Measurements from ENCODE around the gene MAP3K14. TPM values are rescaled to one million over a fixed set of nuclear protein-coding genes. Genes with fewer than 3 reads are reported as not detected.

Gene MAP3K14
- total RNA-seq, 2 donors from 2014 or later, result 13.0 to 13.3 TPM

DNA sequence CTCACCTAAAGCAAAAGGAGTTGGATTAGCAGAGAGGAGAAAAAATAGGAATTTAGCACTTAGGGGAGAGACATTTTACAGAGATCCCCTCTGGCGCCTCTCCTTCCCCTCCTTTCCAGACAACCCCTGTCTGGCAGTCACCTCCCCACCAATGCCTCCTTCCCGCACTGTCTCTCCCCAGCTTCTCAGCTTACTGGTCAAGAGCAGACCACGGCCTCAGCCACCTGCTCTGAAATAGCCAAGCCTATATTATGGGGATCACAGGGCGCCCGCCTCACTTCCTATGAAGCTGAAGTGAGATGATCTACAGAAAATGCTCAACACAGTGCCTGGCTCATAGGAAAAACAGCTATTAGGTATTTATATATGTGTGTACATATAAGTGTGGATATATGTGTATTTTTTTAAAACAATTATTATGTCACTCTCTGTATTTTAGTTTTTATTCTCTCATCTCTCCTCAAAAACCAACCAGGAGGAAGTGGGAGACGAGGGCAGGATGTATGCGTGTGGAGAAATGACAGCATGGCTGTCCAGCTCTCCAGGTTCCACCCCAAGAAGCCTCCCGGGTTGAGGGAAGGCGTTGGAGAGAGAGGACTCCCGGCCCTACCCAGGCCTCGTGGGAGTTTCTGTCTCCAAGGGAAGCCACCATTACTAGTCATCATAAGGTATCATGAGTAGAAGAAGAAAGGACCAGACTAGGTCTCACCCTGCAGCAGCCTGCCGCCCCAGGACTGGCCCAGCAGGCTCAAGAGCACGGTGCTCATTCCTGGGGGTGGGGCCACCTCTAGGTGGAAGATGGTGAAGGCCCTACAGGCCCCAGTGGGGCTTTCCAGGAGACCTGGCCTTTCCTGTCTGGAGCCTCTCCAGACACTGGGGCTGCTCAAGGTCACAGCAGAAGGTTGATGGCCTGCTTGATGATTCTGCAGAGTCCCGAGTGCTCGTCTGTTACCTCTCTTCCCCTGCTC is 27.2 kb downstream of the MAP3K14 start:
- intact Hi-C loops (cut with DNase I, micrococcal nuclease), result no loop called here
- DNase-seq, result no peak
- no peak for ATAC-seq

DNA sequence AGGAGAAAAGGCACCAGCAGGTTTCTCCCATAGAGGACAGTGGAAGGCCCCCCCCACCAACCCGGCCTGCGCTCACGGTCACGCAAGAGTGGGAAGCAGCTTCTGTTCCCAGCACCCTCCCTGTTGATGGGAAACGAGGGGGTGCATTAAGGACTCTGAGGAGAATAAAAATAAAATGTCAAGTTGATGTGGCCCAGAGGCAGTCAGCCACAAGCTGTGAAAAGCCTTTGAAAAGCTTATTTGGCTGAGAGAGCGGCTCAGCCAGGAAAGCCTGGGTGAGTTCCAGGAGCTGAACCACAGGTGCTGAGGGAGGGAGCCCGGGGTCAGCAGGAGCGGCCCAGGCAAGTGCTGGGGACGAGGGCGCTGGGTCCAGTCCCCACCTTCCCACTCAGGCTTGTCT is 28.0 kb downstream of the MAP3K14 start:
- DNase-seq (peak in 1 of 2 donors; percentile 69), ATAC-seq (no peak)
- intact Hi-C loops (cut with DNase I, micrococcal nuclease), result no loop called here

DNA sequence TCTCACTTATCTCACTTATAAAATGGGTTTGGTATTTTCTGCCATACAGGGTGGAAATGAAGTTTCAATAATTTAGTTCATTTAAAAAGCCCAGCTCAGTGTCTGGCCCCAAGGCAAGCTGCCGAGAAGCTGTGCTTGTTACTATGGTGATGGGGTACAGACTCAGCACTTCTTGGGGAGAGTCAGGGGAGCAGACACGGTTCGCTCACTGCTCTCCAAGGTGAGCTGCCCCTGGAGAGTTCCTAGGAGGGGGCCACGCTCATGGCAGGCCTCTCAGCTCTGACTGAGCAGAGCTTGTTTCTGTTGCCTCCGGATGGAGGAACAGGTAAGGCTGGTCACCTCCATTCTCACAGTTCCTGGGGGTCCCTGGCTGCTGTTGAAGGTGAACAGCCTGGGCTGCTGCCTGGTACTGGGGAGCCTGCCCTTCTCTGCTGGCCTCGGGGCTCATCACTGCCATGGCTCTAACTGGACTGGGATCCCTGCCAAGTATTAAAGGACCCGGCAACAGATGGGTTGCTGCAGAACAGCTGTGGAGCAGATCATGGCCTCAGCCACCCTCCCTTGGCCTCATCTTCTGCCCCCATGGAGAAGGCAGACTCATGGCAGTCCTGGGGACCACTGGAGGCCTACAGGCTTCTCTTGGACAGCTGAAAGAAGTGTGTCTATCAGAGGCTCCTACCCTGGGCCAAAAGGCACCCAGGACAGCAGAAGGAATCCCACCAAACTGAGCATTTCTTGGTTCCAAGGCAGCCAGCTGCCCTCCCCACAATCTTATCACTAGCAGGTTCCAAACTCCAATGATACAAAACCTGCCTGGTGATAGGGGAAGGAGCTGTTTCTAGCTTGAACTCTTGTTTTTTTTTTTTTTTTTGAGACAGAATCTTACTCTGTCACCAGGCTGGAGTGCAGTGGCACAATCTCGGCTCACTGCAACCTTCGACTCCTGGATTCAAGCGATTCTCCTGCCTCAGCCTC is 29.0 kb downstream of the MAP3K14 start:
- DNase-seq, result no peak
- ATAC-seq, result peak; percentile 45
- intact Hi-C loops (cut with DNase I, micrococcal nuclease), result no loop called here

DNA sequence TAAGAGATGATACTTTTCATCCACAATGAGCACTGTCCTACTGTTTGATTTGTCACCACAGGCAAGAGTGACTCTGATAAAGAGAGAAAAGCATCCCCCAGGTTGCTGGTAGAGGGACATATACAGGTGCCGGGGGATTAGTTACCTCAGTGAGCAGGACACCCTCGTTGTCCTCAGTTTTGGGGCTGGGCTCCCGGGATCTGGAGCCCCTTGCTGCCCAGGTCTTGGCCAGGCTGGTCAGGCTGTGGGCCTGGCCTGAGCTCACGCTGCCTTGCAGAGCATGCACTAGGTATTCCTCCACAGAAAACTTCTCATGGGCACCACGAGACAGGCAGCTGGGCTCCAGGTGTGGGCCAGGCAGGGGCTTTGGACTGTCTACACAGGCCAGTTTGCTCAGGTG is 30.5 kb downstream of the MAP3K14 start:
- ATAC-seq (no peak), DNase-seq (no peak)
- intact Hi-C loops (cut with DNase I, micrococcal nuclease), result no loop called here

DNA sequence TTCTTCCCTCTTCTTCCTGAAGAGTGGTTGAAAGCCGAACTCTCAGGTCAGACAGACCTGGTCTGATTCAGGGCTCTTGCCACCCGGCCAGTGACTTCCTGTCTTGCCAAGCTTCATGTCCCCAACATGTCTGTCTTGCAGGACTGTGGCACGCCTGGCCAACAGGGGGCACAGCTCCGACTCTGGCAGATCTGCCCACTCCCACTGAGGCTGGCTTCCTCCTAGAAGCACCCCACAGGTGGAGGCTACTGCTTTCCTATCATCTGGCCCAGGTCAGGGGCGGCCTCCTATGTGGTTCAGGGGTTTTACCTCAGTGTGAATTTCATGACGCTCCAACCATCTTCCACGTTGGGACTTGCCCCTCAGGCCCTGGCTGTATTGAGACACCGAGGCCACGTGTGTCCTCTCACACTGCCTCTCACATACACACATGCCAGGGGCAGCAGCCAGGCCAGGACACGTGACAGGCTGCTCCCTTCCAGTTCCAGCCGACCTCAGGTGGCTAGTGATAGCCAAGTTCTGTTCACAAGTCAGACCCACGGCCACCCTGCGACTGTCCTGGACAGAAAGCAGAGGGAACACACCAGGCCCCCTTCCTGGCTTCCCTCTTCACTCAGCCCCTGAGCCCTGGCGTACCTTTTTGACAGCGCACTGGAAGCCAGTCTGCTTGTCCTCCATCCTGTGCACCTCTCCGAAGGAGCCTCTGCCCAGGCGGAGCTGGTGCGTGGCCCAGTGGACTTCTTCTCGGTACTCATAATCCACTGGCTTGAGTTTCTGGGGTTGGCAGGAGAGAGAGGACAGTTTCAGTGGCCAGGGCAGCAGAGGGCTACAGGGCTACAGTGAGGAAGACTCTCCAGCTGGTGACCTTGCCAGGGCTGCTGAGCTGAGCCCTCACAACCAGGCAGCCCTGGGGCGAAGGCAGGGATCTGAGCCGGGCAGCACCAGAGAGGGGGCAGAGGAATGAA is 32.4 kb downstream of the MAP3K14 start:
- peak in 1 of 2 donors; percentile 49 for DNase-seq
- intact Hi-C loops (cut with DNase I, micrococcal nuclease), result no loop called here

DNA sequence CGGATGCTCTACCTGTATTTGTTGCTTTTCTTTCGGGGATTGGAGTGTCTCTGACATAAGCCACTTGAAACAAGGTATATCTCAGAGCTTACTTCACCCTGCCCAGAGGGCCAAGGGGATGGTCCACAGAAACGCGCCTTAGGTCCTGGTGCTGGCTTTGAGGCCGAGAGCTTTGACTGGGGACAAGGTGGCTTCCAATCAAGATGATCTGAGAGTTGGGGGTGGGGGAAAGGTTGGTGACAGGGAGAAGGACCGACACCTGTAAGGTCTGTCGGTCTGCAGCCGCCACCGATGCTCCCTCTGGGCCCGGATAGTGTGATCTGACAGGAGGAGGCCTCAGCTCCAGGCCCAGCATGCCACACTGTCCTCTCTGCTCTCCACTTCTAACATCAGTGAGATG is 33.1 kb downstream of the MAP3K14 start:
- no peak for DNase-seq
- intact Hi-C loops (cut with DNase I, micrococcal nuclease), result no loop called here
- no peak for ATAC-seq

More for the DNA sequence above, 32.4 kb downstream of the MAP3K14 start:
- peak; percentile 43 for ATAC-seq

DNA sequence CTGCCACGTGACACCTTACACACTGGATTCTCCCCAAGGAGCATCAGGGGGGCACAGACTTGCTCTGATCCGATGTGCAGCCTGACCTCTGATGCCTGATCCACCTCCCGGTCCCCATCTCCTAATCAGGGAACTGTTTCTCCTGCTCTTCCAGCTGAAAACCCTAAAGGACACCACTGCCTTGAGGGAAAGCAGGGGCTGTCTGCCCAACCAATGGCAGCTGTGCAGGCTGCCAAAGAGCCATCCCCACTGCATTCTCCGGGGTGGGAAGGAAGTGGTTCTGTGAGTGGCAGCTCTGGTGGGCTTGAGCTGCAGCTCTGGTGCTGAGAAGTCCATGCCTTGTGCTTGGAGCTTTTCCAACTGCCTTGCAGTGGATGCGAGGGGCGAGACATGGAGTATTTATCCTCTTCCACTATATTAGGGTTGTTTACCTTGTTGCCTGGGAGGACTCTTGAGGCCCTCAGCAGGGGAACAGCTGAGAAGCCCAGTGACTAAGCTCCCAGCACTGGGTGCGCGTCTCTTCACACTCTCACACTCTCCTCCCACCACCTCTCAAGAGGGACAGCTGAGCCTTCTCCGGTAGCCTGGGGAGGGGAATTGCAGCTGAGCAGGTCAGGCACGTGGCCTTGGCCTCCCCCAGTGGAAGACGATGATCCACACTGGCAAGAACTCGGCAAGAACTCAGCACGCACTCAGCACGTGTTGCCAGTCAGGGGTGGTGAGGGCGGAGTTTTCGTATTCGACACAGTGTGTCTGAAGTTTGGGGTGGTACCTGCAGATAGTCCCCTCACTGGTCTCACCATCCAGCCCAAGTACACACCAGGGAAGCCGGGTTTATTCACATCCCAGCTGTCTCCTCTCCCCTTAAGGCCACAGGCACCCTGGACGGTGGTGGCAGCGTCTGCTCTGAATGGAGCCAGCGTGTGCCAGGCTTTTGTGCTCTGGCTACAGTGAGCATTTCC is 33.9 kb downstream of the MAP3K14 start:
- ATAC-seq (peak; percentile 20), DNase-seq (peak in 1 of 2 donors; percentile 67)
- intact Hi-C loops (cut with DNase I, micrococcal nuclease), result no loop called here

DNA sequence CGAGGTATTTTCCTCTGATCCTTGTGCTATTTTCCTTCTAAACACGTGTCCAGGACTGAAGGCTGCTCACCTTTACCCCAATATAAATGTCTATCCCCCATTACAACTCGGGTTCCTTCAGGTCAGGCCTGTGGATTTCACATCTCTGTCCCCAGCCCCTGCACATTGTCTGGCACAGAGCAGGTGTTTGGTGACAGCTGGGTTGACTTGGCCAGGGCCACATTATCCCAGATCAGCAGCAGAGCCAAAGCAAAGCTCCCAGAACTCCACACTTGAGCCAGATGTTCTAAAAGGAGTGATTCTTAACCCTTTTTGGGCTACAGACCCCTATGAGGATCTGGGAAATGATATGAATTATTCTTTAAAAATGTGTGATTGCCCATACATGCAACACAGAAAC is 36.9 kb downstream of the MAP3K14 start:
- DNase-seq (no peak), ATAC-seq (no peak)
- intact Hi-C loops (cut with DNase I, micrococcal nuclease), result loop anchor here in 1 of 2 donors (5.0 kb wide), 1 partner anchor 107 kb away; no protein-coding TSS in a partner anchor

DNA sequence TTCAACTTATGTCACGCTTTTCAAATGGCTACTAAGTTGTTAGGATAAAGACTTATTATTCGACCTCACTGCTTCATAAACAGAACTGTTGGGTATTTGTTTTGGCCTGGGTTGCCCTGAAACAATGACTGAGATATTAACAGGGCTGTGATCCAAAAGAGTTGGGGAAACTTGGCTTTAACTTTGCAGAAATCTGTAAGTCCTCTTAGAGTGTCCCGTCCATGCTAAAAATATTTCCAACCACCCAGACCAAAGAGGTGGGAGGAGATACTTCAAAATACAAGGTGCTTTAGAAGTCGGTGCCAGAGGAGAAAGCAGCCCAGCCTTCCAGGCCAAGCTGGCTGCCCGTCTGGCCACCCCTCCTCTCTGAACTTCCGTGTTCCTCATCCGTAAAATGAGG is 38.8 kb downstream of the MAP3K14 start:
- no peak for ATAC-seq
- intact Hi-C loops (cut with DNase I, micrococcal nuclease), result loop anchor here (2.0 to 5.0 kb wide), 2 partner anchors 107 to 109 kb away; no protein-coding TSS in a partner anchor
- DNase-seq, result no peak

DNA sequence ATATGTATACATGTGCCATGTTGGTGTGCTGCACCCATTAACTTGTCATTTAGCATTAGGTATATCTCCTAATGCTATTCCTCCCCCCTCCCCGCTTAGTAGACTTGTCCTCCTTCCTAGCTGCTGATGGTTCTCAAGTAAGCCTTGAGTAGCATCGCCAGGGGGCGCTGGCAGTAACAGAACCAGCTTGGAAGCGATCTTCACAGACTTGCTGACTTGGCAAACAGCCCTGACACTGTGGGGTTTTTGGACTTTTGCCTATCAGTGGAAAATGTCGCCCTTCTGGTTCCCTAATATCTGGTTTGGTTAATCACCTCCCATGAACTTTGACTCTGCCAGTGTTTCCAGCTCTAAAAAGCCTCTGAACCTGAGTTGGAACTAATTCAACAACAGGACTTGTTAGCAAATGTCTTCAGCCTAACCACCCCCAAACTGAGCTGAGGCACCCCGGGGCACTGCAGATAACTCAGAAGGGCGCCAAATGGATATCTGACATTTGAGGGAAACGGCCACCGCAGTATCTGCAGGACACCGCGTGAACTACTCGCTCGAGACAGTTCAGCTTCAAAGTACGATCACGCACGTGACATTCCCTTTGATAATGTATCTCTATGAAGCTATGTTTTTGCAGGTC is 39.5 kb downstream of the MAP3K14 start:
- peak; percentile 82 for ATAC-seq
- peak; percentile 88 to 99 for DNase-seq
- intact Hi-C loops (cut with DNase I, micrococcal nuclease), result loop anchor here (2.0 to 5.0 kb wide), 2 partner anchors 107 to 110 kb away; no protein-coding TSS in a partner anchor

DNA sequence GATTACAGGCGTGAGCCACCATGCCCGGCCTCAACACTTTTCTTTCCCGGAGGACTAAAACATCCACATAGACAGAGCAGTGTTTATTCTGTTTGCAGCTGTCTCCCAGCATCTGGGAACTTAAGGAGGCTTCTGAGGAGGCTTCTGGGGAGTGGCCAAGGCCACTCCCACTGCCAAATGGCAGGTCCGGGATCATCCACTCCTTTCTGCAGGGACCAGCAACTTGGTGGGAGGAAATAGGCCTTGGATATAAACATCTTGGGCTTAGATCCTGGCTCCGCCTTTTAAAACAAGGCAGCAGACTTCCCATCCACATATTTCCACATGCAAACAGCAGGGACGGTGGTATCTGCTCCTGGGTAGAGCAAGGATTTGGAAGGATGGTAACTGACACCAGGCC is 40.8 kb downstream of the MAP3K14 start:
- no peak for DNase-seq
- peak; percentile 61 for ATAC-seq
- intact Hi-C loops (cut with DNase I, micrococcal nuclease), result loop anchor here (2.0 to 5.0 kb wide), 2 partner anchors 109 to 111 kb away; no protein-coding TSS in a partner anchor

DNA sequence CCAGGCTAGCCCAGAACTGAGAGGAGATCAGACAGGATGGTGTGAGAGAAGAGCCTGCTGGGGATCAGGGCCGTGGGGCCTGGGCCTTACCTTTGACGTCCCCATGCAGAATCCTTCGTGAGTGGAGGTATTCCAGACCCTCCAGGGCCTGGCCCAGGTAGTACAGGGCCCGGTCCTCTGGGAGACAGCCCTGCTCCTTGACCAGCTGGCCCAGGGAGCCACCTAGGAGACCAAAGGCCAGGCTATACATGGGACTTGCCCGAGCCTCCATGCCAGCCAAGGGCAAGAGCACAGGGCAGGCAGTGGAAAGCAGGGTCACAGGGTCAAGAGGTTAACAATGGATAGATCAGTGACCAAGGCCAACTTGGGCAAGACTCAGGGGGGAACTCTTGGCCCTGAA is 42.8 kb downstream of the MAP3K14 start:
- no peak for ATAC-seq
- intact Hi-C loops (cut with DNase I, micrococcal nuclease), result no loop called here
- DNase-seq, result no peak

DNA sequence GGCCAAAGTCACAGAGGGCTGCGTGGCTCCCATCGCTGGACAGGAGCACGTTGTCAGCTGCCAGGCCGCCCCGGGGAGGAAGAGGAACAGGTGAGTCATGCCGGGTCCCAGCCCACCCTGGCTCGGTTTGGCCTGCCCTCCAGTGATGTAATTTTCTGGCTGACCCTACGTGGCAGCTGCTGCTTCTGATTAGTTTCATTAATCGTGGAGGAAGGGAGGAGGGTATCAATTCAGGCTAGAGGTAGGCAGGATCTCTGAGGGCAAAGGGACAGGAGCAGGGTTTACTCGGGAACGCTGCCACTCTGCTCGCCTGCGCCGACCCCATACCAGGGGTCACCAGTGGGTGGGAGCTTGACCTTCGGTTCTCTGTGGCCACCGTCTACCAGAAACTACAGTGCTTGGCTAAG is 43.3 kb downstream of the MAP3K14 start:
- intact Hi-C loops (cut with DNase I, micrococcal nuclease), result no loop called here
- ATAC-seq, result no peak
- DNase-seq, result no peak

DNA sequence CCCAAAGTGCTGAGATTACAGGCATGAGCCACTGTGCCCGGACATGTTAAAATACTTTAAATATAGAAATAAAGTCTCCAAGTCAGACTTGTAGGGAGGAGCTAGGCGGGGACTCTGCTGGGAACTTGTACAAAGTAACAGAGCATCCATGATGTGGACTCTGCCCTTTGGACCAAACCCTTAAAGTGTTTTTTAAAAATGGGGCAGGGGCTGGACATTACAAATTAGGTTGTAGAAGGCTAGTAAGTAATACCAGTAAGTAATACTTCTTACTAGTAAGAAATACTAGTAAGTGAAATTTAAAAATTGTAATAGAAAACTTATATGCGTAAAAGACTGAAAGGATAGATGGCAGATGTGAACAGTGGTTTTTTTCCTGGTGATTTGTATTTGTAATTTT is 45.2 kb downstream of the MAP3K14 start:
- ATAC-seq, result peak; percentile 31
- no peak for DNase-seq
- intact Hi-C loops (cut with DNase I, micrococcal nuclease), result no loop called here

DNA sequence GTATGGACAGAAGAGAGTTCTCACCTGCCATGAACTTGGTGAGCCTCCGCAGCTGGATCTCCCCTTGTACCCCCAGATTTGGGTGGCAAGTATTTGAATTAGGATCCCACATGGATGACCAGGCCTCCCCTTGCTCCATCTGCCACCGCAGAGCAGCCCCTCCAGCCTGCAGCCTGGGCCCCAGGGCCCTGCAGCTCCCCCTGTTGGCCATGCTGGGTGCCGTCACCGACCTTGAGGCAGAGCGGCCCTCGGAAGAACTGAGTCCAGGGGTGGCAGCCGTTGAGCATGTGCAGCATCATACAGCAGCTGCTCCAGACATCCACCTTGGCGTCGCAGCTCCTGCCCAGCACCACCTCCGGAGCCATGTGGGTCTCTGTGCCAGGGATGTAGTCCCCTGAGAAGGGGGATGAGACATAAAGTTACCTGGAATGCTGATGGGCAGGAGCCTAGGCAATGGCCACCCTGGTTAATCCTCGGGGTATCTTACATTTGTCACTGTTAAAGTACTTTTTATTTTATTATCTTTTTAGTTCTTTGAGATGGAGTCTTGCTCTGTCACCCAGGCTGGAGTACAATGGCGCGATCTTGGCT is 45.9 kb downstream of the MAP3K14 start:
- DNase-seq (no peak), ATAC-seq (peak; percentile 24)
- intact Hi-C loops (cut with DNase I, micrococcal nuclease), result no loop called here

DNA sequence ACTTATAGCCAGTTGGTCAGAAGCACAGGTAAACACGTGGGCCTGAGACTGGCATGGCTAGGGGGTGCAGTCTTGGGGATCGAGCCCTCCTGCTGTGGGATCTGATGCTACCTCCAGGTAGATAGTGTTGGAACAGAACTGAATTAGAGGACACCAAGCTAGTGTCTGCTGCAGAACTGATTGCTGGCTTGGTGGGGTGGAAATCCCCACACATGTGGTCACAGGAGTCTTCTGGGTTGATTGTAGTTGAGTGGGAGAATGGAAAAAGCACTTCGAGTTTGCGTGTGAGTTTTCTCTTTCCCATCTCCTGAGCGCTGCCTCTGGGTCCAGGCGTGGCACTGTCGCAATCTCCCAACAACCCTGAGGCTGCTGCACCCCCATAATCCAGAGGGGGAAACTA is 46.9 kb downstream of the MAP3K14 start:
- ATAC-seq, result no peak
- no peak for DNase-seq
- intact Hi-C loops (cut with DNase I, micrococcal nuclease), result no loop called here

Measured in left colon (tissue), 2 donors.